Prostate gland (tissue), 2 donors: Measurements from ENCODE around the gene LMBR1.
"Not testable (repeated sequence)": the region's sequence is repeated elsewhere in the genome, so short reads cannot be mapped to it uniquely, and the experiment has no call there.

Source experiments
- POLR2A ChIP-seq: fragments of 450-650 bp; IDR thresholded peaks from one replicate; pipeline ENCODE4 v1.6.1; 2016; ENCODE audit warnings: antibody characterized with exemption, mild to moderate bottlenecking
- TF ChIP-seq, protein P1 (sequence below), 4 experiments: fragments of 200-600 bp in 2 of 4; fragments of 450-650 bp in 2 of 4; sonication (generic) in 2 of 4; IDR thresholded peaks; 1 replicate in 3 of 4; 2 replicates in 1 of 4; pipeline ENCODE4 v1.5.1; 2016 to 2019; ENCODE audit warnings: antibody characterized with exemption in 4 of 4, mild to moderate bottlenecking in 2 of 4, moderate library complexity in 2 of 4

DNA sequence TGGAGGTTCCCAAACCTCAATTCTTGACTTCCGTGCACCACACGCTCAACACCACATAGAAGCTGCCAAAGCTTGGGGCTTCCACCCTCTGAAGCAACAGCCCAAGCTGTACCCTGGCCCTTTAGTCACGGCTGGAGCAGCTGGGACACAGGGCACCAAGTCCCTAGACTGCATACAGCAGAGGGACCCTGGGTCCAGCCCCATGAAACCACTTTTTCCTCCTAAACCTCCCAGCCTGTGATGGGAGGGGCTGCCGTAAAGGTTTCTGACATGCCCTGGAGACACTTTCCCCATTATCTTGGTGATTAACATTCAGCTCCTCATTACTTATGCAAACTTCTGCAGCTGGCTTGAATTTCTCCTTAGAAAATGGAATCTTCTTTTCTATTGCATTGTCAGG, 194.5 kb downstream of the LMBR1 start:
- not testable (repeated sequence) for TF ChIP-seq POLR2A
- TF ChIP-seq, protein P1, sequence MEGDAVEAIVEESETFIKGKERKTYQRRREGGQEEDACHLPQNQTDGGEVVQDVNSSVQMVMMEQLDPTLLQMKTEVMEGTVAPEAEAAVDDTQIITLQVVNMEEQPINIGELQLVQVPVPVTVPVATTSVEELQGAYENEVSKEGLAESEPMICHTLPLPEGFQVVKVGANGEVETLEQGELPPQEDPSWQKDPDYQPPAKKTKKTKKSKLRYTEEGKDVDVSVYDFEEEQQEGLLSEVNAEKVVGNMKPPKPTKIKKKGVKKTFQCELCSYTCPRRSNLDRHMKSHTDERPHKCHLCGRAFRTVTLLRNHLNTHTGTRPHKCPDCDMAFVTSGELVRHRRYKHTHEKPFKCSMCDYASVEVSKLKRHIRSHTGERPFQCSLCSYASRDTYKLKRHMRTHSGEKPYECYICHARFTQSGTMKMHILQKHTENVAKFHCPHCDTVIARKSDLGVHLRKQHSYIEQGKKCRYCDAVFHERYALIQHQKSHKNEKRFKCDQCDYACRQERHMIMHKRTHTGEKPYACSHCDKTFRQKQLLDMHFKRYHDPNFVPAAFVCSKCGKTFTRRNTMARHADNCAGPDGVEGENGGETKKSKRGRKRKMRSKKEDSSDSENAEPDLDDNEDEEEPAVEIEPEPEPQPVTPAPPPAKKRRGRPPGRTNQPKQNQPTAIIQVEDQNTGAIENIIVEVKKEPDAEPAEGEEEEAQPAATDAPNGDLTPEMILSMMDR (IDR thresholded peaks at IDR 0.05), result not testable (repeated sequence)
